GM13977 (cell line): ENCODE data around the gene DPF3.

Source experiments
- DNase-seq: peaks from one replicate; pipeline ENCODE4 v3.0.0; 2012; ENCODE audit warnings: low spot score
- CTCF ChIP-seq: IDR thresholded peaks from 2 replicates; pipeline ENCODE4 v1.5.1; 2012; ENCODE audit warnings: mild to moderate bottlenecking, control low read depth; ENCODE audit not compliant: insufficient read depth; ENCODE audit errors: extremely low read depth, missing control alignments
- in situ Hi-C: fragments of 300-500 bp; cut with MboI; formaldehyde crosslinking; loops from one replicate; pipeline ENCODE4 v1.12.0; 2022; ENCODE audit warnings: low sequenced_read_pairs, low pct_unique_long_range_greater_than_20kb, mixed read lengths, inconsistent platforms; ENCODE audit not compliant: unreplicated experiment

Gene DPF3

GRCh38 chr14:72583316-72584272 is 310.3 kb downstream of the DPF3 start:
- in situ Hi-C loops = no loop called here
- DNase-seq = no peak
- no peak for TF ChIP-seq CTCF

- in situ Hi-C loops = no loop called here
- no peak for TF ChIP-seq CTCF
- DNase-seq = no peak
These were observed 311.3 kb downstream of the DPF3 start for GRCh38 chr14:72582582-72582981.

- in situ Hi-C loops = no loop called here
- no peak for DNase-seq
- no peak for TF ChIP-seq CTCF
These were observed 315.4 kb downstream of the DPF3 start for GRCh38 chr14:72578514-72578913.

GRCh38 chr14:72577521-72577920 is 316.4 kb downstream of the DPF3 start:
- in situ Hi-C loops = no loop called here
- DNase-seq = no peak
- TF ChIP-seq CTCF = no peak

GRCh38 chr14:72576258-72576657 is 317.6 kb downstream of the DPF3 start:
- DNase-seq = no peak
- in situ Hi-C loops = no loop called here
- no peak for TF ChIP-seq CTCF

- no peak for TF ChIP-seq CTCF
- in situ Hi-C loops = no loop called here
- no peak for DNase-seq
These were observed 319.2 kb downstream of the DPF3 start for GRCh38 chr14:72574715-72575114.
